ENCODE data around the gene C1orf226. TPM values are rescaled to one million over a fixed set of nuclear protein-coding genes. Genes with fewer than 3 reads are reported as not detected.
"Not testable (repeated sequence)": the region's sequence is repeated elsewhere in the genome, so short reads cannot be mapped to it uniquely, and the experiment has no call there.

Gene C1orf226
- total and polyA plus RNA-seq, 4 experiments from 2014 or later = not detected

DNA sequence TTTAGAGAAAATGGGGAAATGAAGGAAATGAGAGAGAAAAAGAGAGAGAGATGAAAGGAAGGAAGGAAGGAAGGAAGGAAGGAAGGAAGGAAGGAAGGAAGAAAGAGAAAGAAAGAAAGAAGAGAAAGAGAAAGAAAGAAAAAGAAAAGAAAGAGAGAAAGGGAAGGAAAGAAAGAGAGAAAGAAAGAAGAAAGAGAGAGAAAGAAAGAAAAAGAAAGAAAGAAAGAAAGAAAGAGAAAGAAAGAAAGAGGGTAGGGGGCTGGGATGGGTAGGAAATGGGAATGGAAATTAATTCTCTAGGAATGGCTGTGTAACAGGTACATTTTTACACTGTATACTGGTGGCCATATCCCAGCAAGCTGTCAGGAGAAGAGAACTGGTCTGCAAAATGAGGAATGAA, 34.7 kb downstream of the C1orf226 start:
- H3K27me3 ChIP-seq (ENCODE audit: insufficient read depth, low read length) = no peaks in the 10 kb centered on the region
- ChIA-PET CTCF (ENCODE audit: partially characterized antibody) (no interaction called here), POLR2A (ENCODE audit: partially characterized antibody) (no interaction called here)
- no peak overlapping the region for H3K27ac Mint-ChIP-seq
- H3K4me1 ChIP-seq (ENCODE audit: insufficient read depth, low read length) = no peaks in the 10 kb centered on the region
- no peaks in the 10 kb centered on the region for H3K36me3 Mint-ChIP-seq
- H3K9me3 ChIP-seq (ENCODE audit: control insufficient read depth in 1 of 2, low read length in 2 of 2) = no peaks in the 10 kb centered on the region
- no peak overlapping the region for H3K27ac ChIP-seq (ENCODE audit: low read depth, low read length)
- H3K36me3 ChIP-seq (ENCODE audit: insufficient read depth, low read length) = no peaks in the 10 kb centered on the region
- DNase-seq = no peak
- intact Hi-C loops (cut with micrococcal nuclease) = no loop called here
- H3K9me3 Mint-ChIP-seq = peaks cover 0 to 2% (median 0%) of the 10 kb centered on the region in 8 donors
- H3K27me3 Mint-ChIP-seq = peaks cover 14 to 30% of the 10 kb centered on the region in 2 donors
- no peaks in the 10 kb centered on the region for H3K4me1 Mint-ChIP-seq
- no peak overlapping the region for H3K4me3 Mint-ChIP-seq
- H3K4me3 ChIP-seq (ENCODE audit: low read length in 2 of 2) = no peak overlapping the region

DNA sequence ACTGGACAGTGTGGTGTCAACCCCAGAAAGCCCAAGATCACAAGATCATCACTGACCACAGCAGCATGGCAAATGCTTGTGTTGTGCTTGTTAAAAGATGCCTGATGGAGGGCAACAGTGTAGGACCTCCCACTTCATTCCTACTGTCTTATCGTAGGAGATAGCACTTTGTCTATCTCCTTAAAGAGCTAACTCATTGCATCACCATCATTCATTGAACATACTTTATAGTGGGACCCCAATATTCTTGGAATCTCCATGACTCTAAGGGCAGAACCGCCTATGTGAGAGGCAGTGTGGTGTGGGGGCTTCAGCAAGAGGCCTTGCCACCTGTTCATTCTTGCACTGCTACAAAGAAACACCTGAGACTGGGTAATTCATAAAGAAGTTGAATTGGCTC, 35.4 kb downstream of the C1orf226 start:
- Mint-ChIP-seq H3K36me3 (no peaks in the 10 kb centered on the region), H3K27ac (no peak overlapping the region), H3K9me3 (peaks cover 0 to 2% (median 0%) of the 10 kb centered on the region in 8 donors), H3K4me1 (no peaks in the 10 kb centered on the region), H3K4me3 (no peak overlapping the region), H3K27me3 (peaks cover 8 to 31% of the 10 kb centered on the region in 2 donors)
- H3K4me3 ChIP-seq (ENCODE audit: low read length in 2 of 2) = no peak overlapping the region
- H3K9me3 ChIP-seq (ENCODE audit: control insufficient read depth in 1 of 2, low read length in 2 of 2) = no peaks in the 10 kb centered on the region
- H3K27me3 ChIP-seq (ENCODE audit: insufficient read depth, low read length) = no peaks in the 10 kb centered on the region
- DNase-seq = no peak
- H3K4me1 ChIP-seq (ENCODE audit: insufficient read depth, low read length) = no peaks in the 10 kb centered on the region
- no peaks in the 10 kb centered on the region for H3K36me3 ChIP-seq (ENCODE audit: insufficient read depth, low read length)
- H3K27ac ChIP-seq (ENCODE audit: low read depth, low read length) = no peak overlapping the region
- CTCF ChIA-PET (ENCODE audit: partially characterized antibody) = interaction anchor here (2.2 kb wide), 1 partner anchor 10 kb away, joined by 5 read pairs; no protein-coding TSS in a partner anchor
- intact Hi-C loops (cut with micrococcal nuclease) = no loop called here
- POLR2A ChIA-PET (ENCODE audit: partially characterized antibody) = no interaction called here

DNA sequence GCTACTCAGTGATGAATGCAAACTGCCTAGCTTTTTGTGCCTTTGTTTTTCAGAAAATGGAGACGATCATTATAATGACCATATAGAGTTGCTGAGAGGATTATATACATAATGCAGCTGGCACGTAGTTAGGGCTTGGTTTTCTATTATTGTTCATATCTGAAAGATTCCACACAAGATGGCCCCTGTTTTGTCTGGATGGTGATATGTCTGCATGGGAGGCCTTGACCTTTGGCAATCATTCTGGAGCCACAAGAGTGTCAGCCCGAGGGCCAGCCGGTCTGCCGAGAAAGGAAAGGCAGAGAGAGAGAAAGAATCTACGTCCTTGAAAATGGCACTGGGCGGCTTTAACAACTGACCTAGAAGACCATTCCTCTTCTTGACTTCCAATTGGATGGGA, 36.1 kb downstream of the C1orf226 start:
- Mint-ChIP-seq H3K4me3 (no peak overlapping the region), H3K27me3 (peaks cover 9 to 35% of the 10 kb centered on the region in 2 donors), H3K9me3 (peaks cover 0 to 2% (median 0%) of the 10 kb centered on the region in 8 donors), H3K4me1 (no peaks in the 10 kb centered on the region), H3K27ac (no peak overlapping the region), H3K36me3 (no peaks in the 10 kb centered on the region)
- H3K27me3 ChIP-seq (ENCODE audit: insufficient read depth, low read length) = no peaks in the 10 kb centered on the region
- CTCF ChIA-PET (ENCODE audit: partially characterized antibody) = interaction anchor here (2.2 kb wide), 1 partner anchor 11 kb away, joined by 5 read pairs; no protein-coding TSS in a partner anchor
- H3K4me3 ChIP-seq (ENCODE audit: low read length in 2 of 2) = no peak overlapping the region
- no peaks in the 10 kb centered on the region for H3K4me1 ChIP-seq (ENCODE audit: insufficient read depth, low read length)
- POLR2A ChIA-PET (ENCODE audit: partially characterized antibody) = no interaction called here
- H3K27ac ChIP-seq (ENCODE audit: low read depth, low read length) = no peak overlapping the region
- DNase-seq = no peak
- intact Hi-C loops (cut with micrococcal nuclease) = no loop called here
- no peaks in the 10 kb centered on the region for H3K9me3 ChIP-seq (ENCODE audit: control insufficient read depth in 1 of 2, low read length in 2 of 2)
- no peaks in the 10 kb centered on the region for H3K36me3 ChIP-seq (ENCODE audit: insufficient read depth, low read length)

DNA sequence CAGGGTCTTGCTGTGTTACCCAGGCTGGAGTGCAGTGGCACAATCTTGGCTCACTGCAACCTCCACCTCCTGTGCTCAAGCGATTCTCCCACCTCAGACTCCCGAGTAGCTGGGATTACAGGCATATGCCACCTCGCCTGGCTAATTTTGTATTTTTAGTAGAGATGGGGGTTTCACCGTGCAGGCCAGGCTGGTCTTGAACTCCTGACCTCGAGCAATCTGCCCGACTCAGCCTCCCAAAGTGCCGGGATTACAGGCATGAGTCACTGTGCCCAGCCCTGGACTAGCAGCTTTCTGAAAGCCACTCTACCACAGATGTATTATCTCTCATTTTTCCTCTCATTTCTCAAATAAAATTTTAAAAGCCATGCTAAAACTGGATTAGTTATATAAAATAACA, 37.1 kb downstream of the C1orf226 start:
- H3K4me3 Mint-ChIP-seq; H3K27ac ChIP-seq (ENCODE audit: low read depth, low read length); H3K27ac Mint-ChIP-seq; H3K4me3 ChIP-seq (ENCODE audit: low read length in 2 of 2); H3K9me3 Mint-ChIP-seq; H3K4me1 Mint-ChIP-seq; DNase-seq; H3K27me3 ChIP-seq (ENCODE audit: insufficient read depth, low read length); H3K9me3 ChIP-seq (ENCODE audit: control insufficient read depth in 1 of 2, low read length in 2 of 2); H3K36me3 ChIP-seq (ENCODE audit: insufficient read depth, low read length); H3K36me3 Mint-ChIP-seq; POLR2A ChIA-PET (ENCODE audit: partially characterized antibody); intact Hi-C loops (cut with micrococcal nuclease); H3K4me1 ChIP-seq (ENCODE audit: insufficient read depth, low read length): not testable (repeated sequence)
- CTCF ChIA-PET (ENCODE audit: partially characterized antibody) = interaction anchor here (2.2 kb wide), 1 partner anchor 11 kb away, joined by 5 read pairs; no protein-coding TSS in a partner anchor
- peaks cover 7 to 37% of the 10 kb centered on the region in 2 donors for H3K27me3 Mint-ChIP-seq

DNA sequence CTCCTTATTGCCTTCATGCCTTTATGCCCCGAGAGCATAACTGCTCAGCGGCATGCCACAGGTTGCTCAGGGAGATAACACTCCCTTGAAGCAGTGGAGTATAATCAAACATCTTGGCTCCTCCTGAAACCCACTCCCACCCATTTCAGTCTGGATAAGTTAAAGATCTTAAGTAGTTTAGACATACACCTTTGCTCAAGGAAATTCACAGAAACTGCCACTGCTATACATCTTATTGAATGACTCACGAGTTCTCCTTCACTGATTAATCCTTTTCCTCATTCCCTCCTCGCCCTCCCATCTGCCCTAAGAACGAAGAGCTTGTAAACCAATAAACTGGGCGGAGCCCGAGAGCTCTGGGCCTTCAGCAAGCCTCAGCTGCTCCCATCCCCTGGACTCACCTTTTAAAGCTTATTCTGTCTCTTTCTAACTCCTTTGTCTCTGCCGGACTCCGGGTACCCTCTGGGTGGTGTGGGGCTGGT, 38.0 kb downstream of the C1orf226 start:
- H3K27me3 ChIP-seq (ENCODE audit: insufficient read depth, low read length); intact Hi-C loops (cut with micrococcal nuclease); H3K9me3 ChIP-seq (ENCODE audit: control insufficient read depth in 1 of 2, low read length in 2 of 2); H3K27ac Mint-ChIP-seq; H3K4me3 ChIP-seq (ENCODE audit: low read length in 2 of 2); H3K36me3 ChIP-seq (ENCODE audit: insufficient read depth, low read length); H3K4me3 Mint-ChIP-seq; H3K9me3 Mint-ChIP-seq; H3K4me1 ChIP-seq (ENCODE audit: insufficient read depth, low read length); POLR2A ChIA-PET (ENCODE audit: partially characterized antibody); H3K4me1 Mint-ChIP-seq; H3K36me3 Mint-ChIP-seq; DNase-seq; H3K27ac ChIP-seq (ENCODE audit: low read depth, low read length): not testable (repeated sequence)
- peaks cover 11 to 39% of the 10 kb centered on the region in 2 donors for H3K27me3 Mint-ChIP-seq
- CTCF ChIA-PET (ENCODE audit: partially characterized antibody) = interaction anchor here (1.5 kb wide), 1 partner anchor 7 kb away, joined by 3 read pairs; the partner anchor contains the start of gene SH2D1B

DNA sequence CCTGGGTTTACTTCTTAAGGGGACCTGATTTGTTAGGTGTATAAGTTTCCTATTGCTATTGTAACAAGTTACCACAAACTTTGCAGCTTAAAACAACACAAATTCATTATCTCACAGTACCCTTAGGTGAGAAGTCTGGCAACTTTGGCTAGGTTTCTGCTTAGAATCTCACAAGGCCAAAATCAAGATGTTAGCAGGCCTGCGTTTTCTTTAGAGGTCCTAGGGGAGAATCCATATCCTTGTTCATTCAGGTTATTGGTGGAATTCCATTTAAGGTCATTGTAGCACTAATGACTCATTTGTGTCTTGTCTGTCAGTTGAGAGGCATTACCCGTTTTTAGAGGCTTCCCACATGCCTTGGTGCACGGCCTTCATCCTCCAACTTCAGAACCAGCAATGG, 38.6 kb downstream of the C1orf226 start:
- no peaks in the 10 kb centered on the region for H3K27me3 ChIP-seq (ENCODE audit: insufficient read depth, low read length)
- no peaks in the 10 kb centered on the region for H3K36me3 Mint-ChIP-seq
- peaks cover 11 to 39% of the 10 kb centered on the region in 2 donors for H3K27me3 Mint-ChIP-seq
- ChIA-PET POLR2A (ENCODE audit: partially characterized antibody) (no interaction called here), CTCF (ENCODE audit: partially characterized antibody) (interaction anchor here (1.5 kb wide), 1 partner anchor 8 kb away, joined by 3 read pairs; the partner anchor contains the start of gene SH2D1B)
- intact Hi-C loops (cut with micrococcal nuclease) = no loop called here
- no peaks in the 10 kb centered on the region for H3K4me1 Mint-ChIP-seq
- H3K4me1 ChIP-seq (ENCODE audit: insufficient read depth, low read length) = no peaks in the 10 kb centered on the region
- no peak overlapping the region for H3K4me3 ChIP-seq (ENCODE audit: low read length in 2 of 2)
- H3K4me3 Mint-ChIP-seq = no peak overlapping the region
- H3K27ac Mint-ChIP-seq = no peak overlapping the region
- H3K9me3 Mint-ChIP-seq = peaks cover 0 to 2% (median 0%) of the 10 kb centered on the region in 8 donors
- H3K9me3 ChIP-seq (ENCODE audit: control insufficient read depth in 1 of 2, low read length in 2 of 2) = no peaks in the 10 kb centered on the region
- no peak overlapping the region for H3K27ac ChIP-seq (ENCODE audit: low read depth, low read length)
- no peaks in the 10 kb centered on the region for H3K36me3 ChIP-seq (ENCODE audit: insufficient read depth, low read length)
- DNase-seq = no peak

DNA sequence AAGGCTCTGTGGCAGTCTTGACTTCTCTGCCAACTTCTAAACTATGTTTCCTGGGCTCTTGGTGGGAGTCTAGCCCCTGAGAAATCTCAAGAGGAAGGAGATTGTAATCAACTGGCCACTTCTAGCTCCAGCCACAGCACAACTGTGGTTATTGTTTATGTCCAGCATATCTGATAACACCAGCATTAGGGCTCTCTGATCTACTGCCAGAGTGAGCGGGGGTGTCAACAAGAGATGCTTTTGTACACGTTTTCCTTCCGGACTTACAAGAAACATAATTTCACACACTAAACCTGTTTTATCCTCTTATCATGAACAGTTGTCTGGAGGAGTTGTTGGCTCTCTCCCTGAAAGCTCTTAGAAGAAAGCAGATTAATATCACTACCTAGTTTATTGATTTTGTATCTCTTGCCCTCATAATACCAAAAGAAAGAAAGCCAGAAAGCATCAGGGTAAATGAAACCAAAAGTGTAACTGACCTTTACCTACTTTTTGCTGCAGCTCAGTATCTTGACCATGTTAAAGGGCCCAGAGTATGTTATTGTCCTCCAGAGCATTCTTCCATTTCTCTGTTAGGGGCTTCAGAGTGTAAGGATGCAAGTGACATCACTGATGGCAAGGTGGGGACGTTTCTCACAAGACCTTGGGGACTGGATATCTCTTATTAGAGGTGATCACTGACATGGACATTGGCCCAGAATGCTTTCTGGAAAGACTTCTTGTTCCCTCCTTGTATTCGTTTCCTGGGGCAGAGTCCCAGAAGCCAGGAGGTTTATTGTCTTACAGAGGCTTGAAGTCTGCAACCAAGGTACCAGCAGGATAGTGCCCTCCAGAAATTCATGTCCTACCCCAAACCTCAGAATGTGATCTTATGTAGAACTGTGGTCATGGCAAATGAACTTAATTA, 40.0 kb downstream of the C1orf226 start:
- ChIA-PET POLR2A (ENCODE audit: partially characterized antibody) (no interaction called here), CTCF (ENCODE audit: partially characterized antibody) (no interaction called here)
- H3K27me3 ChIP-seq (ENCODE audit: insufficient read depth, low read length) = no peaks in the 10 kb centered on the region
- Mint-ChIP-seq H3K27me3 (peaks cover 6 to 41% of the 10 kb centered on the region in 2 donors), H3K4me1 (no peaks in the 10 kb centered on the region), H3K4me3 (no peak overlapping the region), H3K27ac (no peak overlapping the region), H3K36me3 (no peaks in the 10 kb centered on the region), H3K9me3 (no peaks in the 10 kb centered on the region)
- no peak overlapping the region for H3K4me3 ChIP-seq (ENCODE audit: low read length in 2 of 2)
- no peaks in the 10 kb centered on the region for H3K4me1 ChIP-seq (ENCODE audit: insufficient read depth, low read length)
- H3K27ac ChIP-seq (ENCODE audit: low read depth, low read length) = no peak overlapping the region
- no peaks in the 10 kb centered on the region for H3K9me3 ChIP-seq (ENCODE audit: control insufficient read depth in 1 of 2, low read length in 2 of 2)
- H3K36me3 ChIP-seq (ENCODE audit: insufficient read depth, low read length) = no peaks in the 10 kb centered on the region
- no peak for DNase-seq
- intact Hi-C loops (cut with micrococcal nuclease) = no loop called here
